Activated naive CD4-positive, alpha-beta T cell treated with anti-CD3 and anti-CD28 coated beads, Interleukin-2, amount 50 U/mL, for 72 hours (primary cell): ENCODE measurements around the gene STX12. TPM values are rescaled to one million over a fixed set of nuclear protein-coding genes. Genes with fewer than 3 reads are reported as not detected.
"Not testable (repeated sequence)": the region's sequence is repeated elsewhere in the genome, so short reads cannot be mapped to it uniquely, and the experiment has no call there.

Source experiments
- ATAC-seq, 2 donors: fragments of 150-1000 bp; cut with Tn5 transposase; 2 replicates each; pipeline ENCODE4 v1.10.0; 2021; ENCODE audit warnings: mild to moderate bottlenecking in 2 of 2, moderate library complexity in 2 of 2
- DNase-seq, 2 donors: peaks; one replicate each; pipeline ENCODE4 v3.0.0; 2021 to 2022; ENCODE audit warnings: low spot score in 2 of 2
- H3K27ac Mint-ChIP-seq, 2 donors: one replicate each; pipeline ENCODE4 v1.8.0; 2022; ENCODE audit warnings: mild to moderate bottlenecking in 2 of 2, mixed read lengths in 2 of 2
- H3K36me3 Mint-ChIP-seq, 2 donors: one replicate each; pipeline ENCODE4 v1.8.0; 2022; ENCODE audit warnings: mixed read lengths in 2 of 2
- H3K9me3 Mint-ChIP-seq, 2 donors: one replicate each; pipeline ENCODE4 v1.8.0; 2022; ENCODE audit warnings: mixed read lengths in 2 of 2
- total RNA-seq, 2 donors: library from RNA; stranded (reverse); gene quantifications; one replicate each; pipeline ENCODE4 v1.2.3, GENCODE V29; 2022

Gene STX12
- total RNA-seq, 2 donors from 2014 or later = 35.2 to 41.0 TPM

- peak overlapping the region in 1 of 2 donors; percentile 23 for H3K27ac Mint-ChIP-seq
- H3K9me3 Mint-ChIP-seq = no peaks in the 10 kb centered on the region
- ATAC-seq (no peak), DNase-seq (no peak)
- peaks cover 11 to 24% of the 10 kb centered on the region in 2 donors for H3K36me3 Mint-ChIP-seq
These were observed 62.5 kb downstream of the STX12 start for GRCh38 chr1:27835501-27835900.

- no peak for DNase-seq
- Mint-ChIP-seq H3K9me3 (no peaks in the 10 kb centered on the region), H3K36me3 (peaks cover 5 to 17% of the 10 kb centered on the region in 2 donors), H3K27ac (peak overlapping the region; percentile 24 to 91)
- no peak for ATAC-seq
These were observed 76.9 kb downstream of the STX12 start for GRCh38 chr1:27849951-27850350.

- ATAC-seq (no peak), DNase-seq (no peak)
- Mint-ChIP-seq H3K36me3 (no peaks in the 10 kb centered on the region), H3K27ac (no peak overlapping the region), H3K9me3 (no peaks in the 10 kb centered on the region)
These were observed 82.1 kb downstream of the STX12 start for GRCh38 chr1:27855085-27855484.

- Mint-ChIP-seq H3K9me3 (no peaks in the 10 kb centered on the region), H3K27ac (no peak overlapping the region), H3K36me3 (no peaks in the 10 kb centered on the region)
- ATAC-seq (no peak), DNase-seq (no peak)
These were observed 83.7 kb downstream of the STX12 start for GRCh38 chr1:27856561-27857343.

GRCh38 chr1:27857552-27857951 lies 84.5 kb downstream of the STX12 start:
- DNase-seq, H3K36me3 Mint-ChIP-seq, H3K9me3 Mint-ChIP-seq, H3K27ac Mint-ChIP-seq, ATAC-seq: not testable (repeated sequence)

- peak; percentile 75 to 87 for DNase-seq
- Mint-ChIP-seq H3K9me3 (no peaks in the 10 kb centered on the region), H3K36me3 (no peaks in the 10 kb centered on the region), H3K27ac (peak overlapping the region; percentile 24 to 36)
- ATAC-seq = peak; percentile 88 to 96
These were observed 85.3 kb downstream of the STX12 start for GRCh38 chr1:27858072-27858948.

- DNase-seq (no peak), ATAC-seq (no peak)
- Mint-ChIP-seq H3K27ac (peak overlapping the region in 1 of 2 donors; percentile 24), H3K36me3 (no peaks in the 10 kb centered on the region), H3K9me3 (no peaks in the 10 kb centered on the region)
These were observed 86.0 kb downstream of the STX12 start for GRCh38 chr1:27858949-27859576.

GRCh38 chr1:27861436-27861835 lies 88.4 kb downstream of the STX12 start:
- Mint-ChIP-seq H3K36me3 (no peaks in the 10 kb centered on the region), H3K9me3 (no peaks in the 10 kb centered on the region), H3K27ac (no peak overlapping the region)
- ATAC-seq (no peak), DNase-seq (no peak)

- no peaks in the 10 kb centered on the region for H3K36me3 Mint-ChIP-seq
- no peak overlapping the region for H3K27ac Mint-ChIP-seq
- no peak for ATAC-seq
- DNase-seq = no peak
- H3K9me3 Mint-ChIP-seq = no peaks in the 10 kb centered on the region
These were observed 89.0 kb downstream of the STX12 start for GRCh38 chr1:27862004-27862403.

- ATAC-seq (peak; percentile 18 to 67), DNase-seq (no peak)
- H3K27ac Mint-ChIP-seq = peak overlapping the region; percentile 17 to 70
- no peaks in the 10 kb centered on the region for H3K9me3 Mint-ChIP-seq
- no peaks in the 10 kb centered on the region for H3K36me3 Mint-ChIP-seq
These were observed 89.9 kb downstream of the STX12 start for GRCh38 chr1:27862671-27863537.

GRCh38 chr1:27863538-27863915 lies 90.5 kb downstream of the STX12 start:
- Mint-ChIP-seq H3K36me3 (no peaks in the 10 kb centered on the region), H3K9me3 (no peaks in the 10 kb centered on the region), H3K27ac (peak overlapping the region; percentile 17 to 70)
- DNase-seq (no peak), ATAC-seq (no peak)

- DNase-seq (no peak), ATAC-seq (peak; percentile 52 to 76)
- H3K9me3 Mint-ChIP-seq = no peaks in the 10 kb centered on the region
- peak overlapping the region; percentile 17 to 90 for H3K27ac Mint-ChIP-seq
- H3K36me3 Mint-ChIP-seq = no peaks in the 10 kb centered on the region
These were observed 91.4 kb downstream of the STX12 start for GRCh38 chr1:27864264-27864895.

GRCh38 chr1:27865821-27866220 lies 92.8 kb downstream of the STX12 start:
- Mint-ChIP-seq H3K9me3 (no peaks in the 10 kb centered on the region), H3K36me3 (no peaks in the 10 kb centered on the region), H3K27ac (no peak overlapping the region)
- ATAC-seq (no peak), DNase-seq (no peak)

GRCh38 chr1:27868556-27868931 lies 95.5 kb downstream of the STX12 start:
- no peaks in the 10 kb centered on the region for H3K9me3 Mint-ChIP-seq
- ATAC-seq = no peak

GRCh38 chr1:27868932-27869718 lies 96.1 kb downstream of the STX12 start:
- H3K9me3 Mint-ChIP-seq = no peaks in the 10 kb centered on the region
- peak overlapping the region; percentile 66 to 93 for H3K27ac Mint-ChIP-seq
- ATAC-seq = peak; percentile 36 to 70

More at GRCh38 chr1:27868556-27868931, 95.5 kb downstream of the STX12 start:
- Mint-ChIP-seq H3K36me3 (peaks cover 8 to 9% of the 10 kb centered on the region in 2 donors), H3K27ac (peak overlapping the region; percentile 66 to 93)
- DNase-seq = no peak

More at GRCh38 chr1:27868932-27869718, 96.1 kb downstream of the STX12 start:
- peak; percentile 47 to 81 for DNase-seq
- peaks cover 8 to 9% of the 10 kb centered on the region in 2 donors for H3K36me3 Mint-ChIP-seq
